ENCODE results near the gene TM9SF3.

GRCh38 chr10:96586419-96587263 lies at the start of gene TM9SF3:
- TF ChIP-seq POLR2A (IDR thresholded peaks at IDR 0.05) = peak; percentile 84 to 95
- no peak for TF ChIP-seq CTCF (IDR thresholded peaks at IDR 0.05)
- no peak for TF ChIP-seq POLR2AphosphoS5 (IDR thresholded peaks at IDR 0.05)
- no peak for TF ChIP-seq EP300 (IDR thresholded peaks at IDR 0.05)

All from suprapubic skin (tissue), 4 donors.